Hepatocyte (in vitro differentiated cells): ENCODE data around the gene PLEKHA8.

ENCODE experiments used
- CTCF ChIP-seq: fragments of 200-600 bp; sonication (generic); IDR thresholded peaks from 2 replicates; pipeline ENCODE4 v1.5.1; 2016; ENCODE audit warnings: antibody characterized with exemption, mild to moderate bottlenecking; ENCODE audit not compliant: poor library complexity
- EZH2 ChIP-seq: fragments of 200-600 bp; sonication (generic); IDR thresholded peaks from 2 replicates; pipeline ENCODE4 v1.6.1; 2016; ENCODE audit warnings: antibody characterized with exemption, mild to moderate bottlenecking, borderline replicate concordance
- EZH2phosphoT487 ChIP-seq: fragments of 200-600 bp; sonication (generic); IDR thresholded peaks from one replicate; pipeline ENCODE4 v1.6.1; 2018; ENCODE audit warnings: antibody characterized with exemption, mild to moderate bottlenecking, low read depth, moderate library complexity; ENCODE audit not compliant: unreplicated experiment, severe bottlenecking

- TF ChIP-seq EZH2, result no peak
- peak; percentile 24 for TF ChIP-seq CTCF
- no peak for TF ChIP-seq EZH2phosphoT487
Measured at GRCh38 chr7:30173058-30173897, 145.1 kb downstream of the PLEKHA8 start.
